ENCODE measurements around the gene GOLGA6L10. TPM values are rescaled to one million over a fixed set of nuclear protein-coding genes. Genes with fewer than 3 reads are reported as not detected.
A peak's percentile ranks its signal among the peaks of the same experiment; 100 is the strongest.
"Not testable (repeated sequence)": the region's sequence is repeated elsewhere in the genome, so short reads cannot be mapped to it uniquely, and the experiment has no call there.

GOLGA6L10 gene
- total RNA-seq, 1 donor from 2014 or later, result 0.86 TPM

DNA sequence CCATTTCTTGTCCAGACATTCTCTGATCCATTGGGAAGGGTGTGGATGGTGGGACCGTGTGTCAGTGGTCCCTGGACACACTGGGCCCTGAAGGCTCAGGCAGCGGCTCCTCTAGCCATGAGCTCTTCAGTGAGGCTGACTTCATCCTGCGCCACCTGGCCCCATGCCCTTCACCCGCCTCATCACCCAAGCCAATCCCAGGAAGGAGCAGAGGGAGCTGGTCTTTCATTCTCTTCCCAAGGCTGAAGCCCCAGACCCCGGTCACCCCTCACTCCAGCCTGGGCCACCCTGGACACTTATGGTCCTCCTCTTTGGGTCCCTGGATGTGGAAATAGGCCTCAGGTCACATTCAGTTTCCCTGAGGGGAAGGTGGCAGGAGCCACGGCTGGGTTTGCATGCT is 24.4 kb downstream of the GOLGA6L10 start:
- DNase-seq (ENCODE audit: low spot score); intact Hi-C loops (cut with DNase I): not testable (repeated sequence)

GRCh38 chr15:82322488-82322887 is 26.8 kb downstream of the GOLGA6L10 start:
- intact Hi-C loops (cut with DNase I); DNase-seq (ENCODE audit: low spot score): not testable (repeated sequence)

- intact Hi-C loops (cut with DNase I), result not testable (repeated sequence)
- peak; percentile 20 for DNase-seq (ENCODE audit: low spot score)
Measured at GRCh38 chr15:82320861-82321260, 28.4 kb downstream of the GOLGA6L10 start.

- peak; percentile 38 for DNase-seq (ENCODE audit: low spot score)
- intact Hi-C loops (cut with DNase I), result not testable (repeated sequence)
Measured at GRCh38 chr15:82319522-82320278, 29.6 kb downstream of the GOLGA6L10 start.

DNA sequence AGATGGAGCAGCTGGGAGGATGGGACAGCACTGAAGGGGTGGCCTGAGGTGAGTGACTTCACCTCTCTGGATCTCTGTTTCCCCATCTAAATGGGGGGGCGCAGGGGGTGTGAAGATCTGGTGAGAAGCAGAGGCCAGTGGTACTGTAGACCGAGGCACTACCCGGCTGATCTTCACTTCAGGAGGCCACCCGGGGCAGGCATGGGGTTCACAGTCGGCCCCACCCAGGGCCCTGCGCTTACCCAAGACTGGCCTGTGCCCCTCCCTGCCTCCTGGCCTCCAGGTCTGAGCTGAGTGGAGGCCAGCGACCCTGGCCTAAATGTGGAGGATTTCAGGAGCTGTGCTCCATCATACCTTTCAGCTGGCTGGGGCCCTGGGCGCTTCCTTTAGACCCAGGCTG is 31.0 kb downstream of the GOLGA6L10 start:
- DNase-seq (ENCODE audit: low spot score), result peak; percentile 60
- intact Hi-C loops (cut with DNase I), result not testable (repeated sequence)

DNA sequence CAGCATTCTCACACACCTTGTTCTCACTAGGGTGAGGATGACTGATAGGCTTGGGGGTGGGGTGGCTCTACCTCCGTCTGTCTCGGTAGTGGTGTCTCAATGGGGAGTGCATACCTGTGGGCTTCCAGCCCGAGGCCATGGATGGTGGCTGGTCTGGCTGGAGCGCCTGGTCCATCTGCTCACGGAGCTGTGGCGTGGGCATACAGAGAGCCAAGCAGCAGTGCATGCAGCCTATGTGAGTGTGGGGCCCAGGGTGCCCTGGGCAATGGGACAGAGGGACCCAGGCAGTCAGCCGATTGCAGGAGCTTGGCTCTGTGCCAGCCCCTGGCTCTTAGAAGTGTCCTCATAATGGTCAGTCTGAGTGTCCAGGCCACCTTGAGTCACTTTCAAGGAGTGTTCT is 31.8 kb downstream of the GOLGA6L10 start:
- intact Hi-C loops (cut with DNase I), result not testable (repeated sequence)
- peak; percentile 67 for DNase-seq (ENCODE audit: low spot score)

DNA sequence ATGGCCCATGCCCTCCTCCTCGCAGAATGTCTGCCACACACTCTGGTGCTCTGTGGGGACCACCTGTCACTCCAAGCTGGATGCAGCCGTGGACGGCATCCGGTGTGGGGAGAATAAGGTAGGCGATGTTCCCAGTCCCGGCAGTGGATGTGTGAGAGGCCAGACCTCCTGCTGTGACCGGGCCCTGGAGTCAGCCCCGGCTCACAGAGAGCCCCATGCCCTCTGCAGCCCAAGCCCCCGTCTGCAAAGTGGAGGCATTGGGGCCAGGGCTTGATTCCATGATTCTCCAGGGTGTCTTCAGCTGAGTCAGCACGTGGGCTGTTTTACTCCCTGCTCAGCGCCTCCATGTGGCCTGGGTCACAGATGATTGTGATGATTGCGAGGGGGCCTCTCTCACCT is 32.2 kb downstream of the GOLGA6L10 start:
- DNase-seq (ENCODE audit: low spot score), result peak; percentile 71
- intact Hi-C loops (cut with DNase I), result no loop called here

- peak; percentile 49 for DNase-seq (ENCODE audit: low spot score)
Measured at GRCh38 chr15:82316247-82317090, 32.8 kb downstream of the GOLGA6L10 start.

GRCh38 chr15:82315519-82316246 is 33.6 kb downstream of the GOLGA6L10 start:
- peak; percentile 82 for DNase-seq (ENCODE audit: low spot score)
- intact Hi-C loops (cut with DNase I), result no loop called here

More at GRCh38 chr15:82316247-82317090, 32.8 kb downstream of the GOLGA6L10 start:
- intact Hi-C loops (cut with DNase I), result not testable (repeated sequence)

DNA sequence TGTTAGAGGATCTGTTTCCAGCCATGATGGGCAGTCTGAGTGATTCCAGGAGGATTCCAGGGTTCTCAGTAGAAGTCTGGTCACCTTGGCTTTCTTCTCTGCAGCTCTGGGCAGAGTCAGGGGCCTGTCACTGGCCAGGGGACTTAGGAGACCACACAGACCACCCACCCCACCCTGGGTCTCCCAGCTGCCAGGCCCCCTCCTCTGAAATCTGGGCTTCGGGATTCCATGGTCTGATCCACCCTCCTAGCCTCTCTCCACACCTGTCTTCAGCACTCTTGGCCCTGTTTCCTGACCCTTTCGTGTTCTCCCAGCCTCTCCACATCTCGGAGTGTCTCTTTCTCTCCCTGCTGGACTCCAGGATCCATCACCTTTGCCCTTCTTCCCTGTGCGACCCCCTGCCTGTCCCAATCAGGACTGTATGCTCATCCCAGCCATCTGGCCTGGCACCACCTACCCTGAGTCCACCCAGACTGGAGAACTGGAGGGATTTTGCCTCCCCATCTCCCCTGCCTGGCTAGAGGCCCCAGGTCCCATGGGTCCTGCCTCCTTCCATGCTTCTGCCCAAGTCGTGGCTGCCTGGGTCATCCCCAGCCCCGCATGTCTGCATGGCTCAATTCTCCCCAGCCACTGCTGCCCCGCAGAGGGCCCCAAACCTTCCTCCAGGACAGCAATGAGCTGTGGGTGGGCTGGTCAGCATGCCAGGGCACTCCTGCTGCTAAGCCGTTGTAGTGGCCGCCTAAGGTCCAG is 34.3 kb downstream of the GOLGA6L10 start:
- intact Hi-C loops (cut with DNase I), result no loop called here
- DNase-seq (ENCODE audit: low spot score), result peak; percentile 35

GRCh38 chr15:82313951-82314768 is 35.1 kb downstream of the GOLGA6L10 start:
- intact Hi-C loops (cut with DNase I), result not testable (repeated sequence)
- peak; percentile 39 for DNase-seq (ENCODE audit: low spot score)

GRCh38 chr15:82313446-82313845 is 35.8 kb downstream of the GOLGA6L10 start:
- intact Hi-C loops (cut with DNase I), result no loop called here
- DNase-seq (ENCODE audit: low spot score), result peak; percentile 33

GRCh38 chr15:82312586-82313349 is 36.5 kb downstream of the GOLGA6L10 start:
- no peak for DNase-seq (ENCODE audit: low spot score)
- intact Hi-C loops (cut with DNase I), result no loop called here

DNA sequence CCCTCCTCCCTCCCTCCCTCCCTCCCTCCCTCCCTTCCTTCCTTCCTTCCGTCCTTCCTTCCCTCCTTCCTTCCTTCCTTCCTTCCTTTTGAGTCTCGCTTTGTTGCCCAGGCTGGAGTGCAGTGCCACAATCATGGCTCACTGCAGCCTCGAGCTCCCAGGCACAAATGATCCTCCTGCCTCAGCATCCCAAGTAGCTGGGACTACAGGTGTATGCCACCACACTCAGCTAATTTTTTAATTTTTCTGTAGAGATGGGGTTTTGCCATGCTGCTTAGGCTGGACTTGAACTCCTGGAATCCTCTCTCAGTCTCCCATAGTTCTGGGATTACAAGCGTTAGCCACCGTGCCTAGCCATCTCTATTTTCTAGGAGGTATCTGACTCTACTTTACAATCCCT is 38.0 kb downstream of the GOLGA6L10 start:
- DNase-seq (ENCODE audit: low spot score), result not testable (repeated sequence)

GRCh38 chr15:82309802-82310201 is 39.5 kb downstream of the GOLGA6L10 start:
- intact Hi-C loops (cut with DNase I), result no loop called here
- no peak for DNase-seq (ENCODE audit: low spot score)

More for the DNA sequence above, 38.0 kb downstream of the GOLGA6L10 start:
- intact Hi-C loops (cut with DNase I), result not testable (repeated sequence)

GRCh38 chr15:82307714-82308081 is 41.6 kb downstream of the GOLGA6L10 start:
- no peak for DNase-seq (ENCODE audit: low spot score)
- intact Hi-C loops (cut with DNase I), result no loop called here

GRCh38 chr15:82306791-82307713 is 42.2 kb downstream of the GOLGA6L10 start:
- intact Hi-C loops (cut with DNase I), result no loop called here
- DNase-seq (ENCODE audit: low spot score), result no peak

Measured in cardiac septum (tissue), 1 donor.